B cell (primary cell): ENCODE measurements around the gene CDKAL1. TPM values are rescaled to one million over a fixed set of nuclear protein-coding genes. Genes with fewer than 3 reads are reported as not detected.

Source experiments
- ATAC-seq: fragments of 200-7000 bp; cut with Tn5 transposase; one replicate; pipeline ENCODE4 v1.10.0; 2021; ENCODE audit warnings: low read depth, mild to moderate bottlenecking, moderate number of reproducible peaks, moderate library complexity
- CTCF ChIA-PET: fragments of 350-600 bp; sonication (Branson Sonifier 250); formaldehyde crosslinking; loops from one replicate; lab custom pipeline; 2021; ENCODE audit warnings: antibody characterized with exemption, inconsistent platforms; lab: Charles Lee
- POLR2A ChIA-PET: fragments of 350-600 bp; sonication (Branson Sonifier 250); formaldehyde crosslinking; loops from one replicate; lab custom pipeline; 2021; ENCODE audit warnings: antibody characterized with exemption; lab: Charles Lee
- DNase-seq: peaks from one replicate; pipeline ENCODE4 v3.0.0; 2013
- H2AFZ ChIP-seq: 2 replicates; pipeline ENCODE4 v1.6.1; 2012; ENCODE audit warnings: mild to moderate bottlenecking, low read depth, low read length; ENCODE audit not compliant: insufficient read depth, poor library complexity, severe bottlenecking
- H3K27ac ChIP-seq, 2 donors: 1 replicate in 1 of 2; 2 replicates in 1 of 2; pipeline ENCODE4 v1.5.1; 2012 to 2013; ENCODE audit warnings: low read length in 2 of 2, mild to moderate bottlenecking in 2 of 2, moderate library complexity in 1 of 2
- H3K27me3 ChIP-seq, 4 experiments: fragments of 200-600 bp in 1 of 4; sonication (generic) in 1 of 4; replicated peaks in 1 of 4; 1 replicate in 2 of 4; 2 replicates in 2 of 4; pipeline versions ENCODE4 v1.6.1 to v1.7.0; 2013 to 2016; ENCODE audit warnings: low read length in 3 of 4, mild to moderate bottlenecking in 2 of 4, mixed read lengths in 1 of 4, moderate library complexity in 1 of 4; ENCODE audit not compliant: insufficient read depth in 4 of 4, control insufficient read depth in 3 of 4; ENCODE audit errors: control extremely low read depth in 1 of 4
- H3K36me3 ChIP-seq, 2 experiments: replicated peaks in 1 of 2; 1 replicate in 1 of 2; 2 replicates in 1 of 2; pipeline versions ENCODE4 v1.6.1 to v1.7.1; 2013; ENCODE audit warnings: low read length in 1 of 2; ENCODE audit not compliant: insufficient read depth in 2 of 2, control insufficient read depth in 1 of 2; ENCODE audit errors: control extremely low read depth in 1 of 2, extremely low read depth in 1 of 2
- H3K4me1 ChIP-seq, 2 donors: fragments of 200-600 bp in 1 of 2; sonication (generic) in 1 of 2; 1 replicate in 1 of 2; 2 replicates in 1 of 2; pipeline versions ENCODE4 v1.5.1 to v1.6.1; 2013 to 2017; ENCODE audit warnings: low read length in 2 of 2; ENCODE audit not compliant: control insufficient read depth in 2 of 2, insufficient read depth in 2 of 2
- H3K4me2 ChIP-seq: replicated peaks from 2 replicates; pipeline ENCODE3; 2012; ENCODE audit warnings: mild to moderate bottlenecking, low read depth, low read length; ENCODE audit not compliant: poor library complexity, severe bottlenecking
- H3K4me3 ChIP-seq, 5 experiments: fragments of 200-600 bp in 1 of 5; sonication (generic) in 1 of 5; 1 replicate in 3 of 5; 2 replicates in 2 of 5; pipeline versions ENCODE4 v1.5.1 to v1.7.0; 2011 to 2016; ENCODE audit warnings: low read length in 4 of 5, mild to moderate bottlenecking in 4 of 5, low read depth in 2 of 5, control low read depth in 1 of 5, moderate library complexity in 1 of 5; ENCODE audit not compliant: insufficient read depth in 1 of 5; ENCODE audit errors: control extremely low read depth in 1 of 5, extremely low read depth in 1 of 5
- H3K79me2 ChIP-seq: fragments of 200-600 bp; sonication (generic); one replicate; pipeline ENCODE4 v1.6.0; 2016; ENCODE audit warnings: low read length; ENCODE audit not compliant: control insufficient read depth, insufficient read depth
- H3K9ac ChIP-seq: fragments of 200-600 bp; sonication (generic); 2 replicates; pipeline ENCODE4 v1.6.1; 2017; ENCODE audit warnings: mild to moderate bottlenecking, low read length, moderate library complexity
- H3K9me3 ChIP-seq, 3 donors: one replicate each; pipeline versions ENCODE4 v1.6.1 to v1.7.1; 2013; ENCODE audit warnings: low read length in 2 of 3; ENCODE audit not compliant: control insufficient read depth in 2 of 3, insufficient read depth in 1 of 3; ENCODE audit errors: control extremely low read depth in 1 of 3
- H4K20me1 ChIP-seq: 2 replicates; pipeline ENCODE4 v1.6.0; 2012; ENCODE audit warnings: mild to moderate bottlenecking, low read length; ENCODE audit not compliant: insufficient read depth, control insufficient read depth, poor library complexity, severe bottlenecking
- H3K27ac Mint-ChIP-seq: one replicate; pipeline ENCODE4 v1.8.0; 2021; ENCODE audit warnings: mixed read lengths
- H3K27me3 Mint-ChIP-seq: one replicate; pipeline ENCODE4 v1.8.0; 2021; ENCODE audit warnings: mixed read lengths
- H3K4me1 Mint-ChIP-seq: one replicate; pipeline ENCODE4 v1.8.0; 2021; ENCODE audit warnings: mixed read lengths
- H3K4me3 Mint-ChIP-seq: one replicate; pipeline ENCODE4 v1.8.0; 2021; ENCODE audit warnings: mixed read lengths
- H3K9me3 Mint-ChIP-seq: one replicate; pipeline ENCODE4 v1.8.0; 2022; ENCODE audit warnings: mixed read lengths; ENCODE audit not compliant: insufficient read depth
- EZH2 ChIP-seq: IDR thresholded peaks from 2 replicates; pipeline ENCODE4 v1.6.1; 2012; ENCODE audit warnings: borderline replicate concordance, low read depth, mild to moderate bottlenecking, moderate library complexity, low read length; ENCODE audit not compliant: insufficient read depth, poor library complexity, severe bottlenecking
- WGBS: methylation state at CpG from one replicate; pipeline ENCODE4 v1.1.5; 2013; ENCODE audit warnings: missing lambda C conversion rate; ENCODE audit not compliant: insufficient coverage; 5-methylcytosine and 5-hydroxymethylcytosine counted together
- intact Hi-C: fragments of 100-400 bp; cut with micrococcal nuclease; formaldehyde crosslinking; loops from one replicate; pipeline ENCODE4 v1.10.0; 2022
- polyA plus RNA-seq: library from polyadenylated mRNA; depleted of rRNA; stranded (reverse); fragments of >200 nt; gene quantifications from 2 replicates; pipeline ENCODE4 v1.2.3, GENCODE V29; 2012
- total RNA-seq, 2 donors: library from RNA; stranded (reverse); fragments of 120-200 nt in 1 of 2; gene quantifications; 1 replicate in 1 of 2; 2 replicates in 1 of 2; pipeline versions ENCODE4 v1.2.3 to v1.2.4, GENCODE V29; 2013 to 2022
- TF ChIP-seq, protein P1 (sequence below): fragments of 200-600 bp; IDR thresholded peaks from one replicate; pipeline ENCODE4 v1.8.0; 2022; ENCODE audit warnings: antibody characterized with exemption, mild to moderate bottlenecking

The CDKAL1 gene
- total and polyA plus RNA-seq, 2 donors (not counting 1 experiment from before 2014, with no cell fraction given), result 6.1 to 33.3 TPM

DNA sequence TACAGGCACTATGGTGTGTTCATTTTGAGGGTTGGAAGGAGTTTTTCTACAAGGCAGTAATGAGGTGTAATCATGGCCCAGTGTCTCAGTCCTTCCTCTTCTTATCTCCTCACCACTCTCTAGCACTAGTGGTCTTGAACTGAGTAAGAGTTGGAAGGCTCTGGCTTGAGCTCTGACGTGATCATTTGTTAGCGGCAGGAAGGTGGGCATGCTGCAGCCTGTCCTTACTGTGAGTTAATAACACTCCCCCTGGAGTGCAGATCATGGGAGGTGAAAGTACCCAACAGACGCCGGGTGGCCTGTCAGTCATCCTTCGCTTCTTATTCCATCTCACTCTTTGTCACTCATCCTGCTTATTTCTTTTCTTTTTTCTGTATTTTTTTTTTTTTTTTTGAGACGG is 356.9 kb downstream of the CDKAL1 start:
- 100% methylated on average over 2 of the region's 6 CpGs for WGBS
- no peak for TF ChIP-seq EZH2
- TF ChIP-seq, protein P1, sequence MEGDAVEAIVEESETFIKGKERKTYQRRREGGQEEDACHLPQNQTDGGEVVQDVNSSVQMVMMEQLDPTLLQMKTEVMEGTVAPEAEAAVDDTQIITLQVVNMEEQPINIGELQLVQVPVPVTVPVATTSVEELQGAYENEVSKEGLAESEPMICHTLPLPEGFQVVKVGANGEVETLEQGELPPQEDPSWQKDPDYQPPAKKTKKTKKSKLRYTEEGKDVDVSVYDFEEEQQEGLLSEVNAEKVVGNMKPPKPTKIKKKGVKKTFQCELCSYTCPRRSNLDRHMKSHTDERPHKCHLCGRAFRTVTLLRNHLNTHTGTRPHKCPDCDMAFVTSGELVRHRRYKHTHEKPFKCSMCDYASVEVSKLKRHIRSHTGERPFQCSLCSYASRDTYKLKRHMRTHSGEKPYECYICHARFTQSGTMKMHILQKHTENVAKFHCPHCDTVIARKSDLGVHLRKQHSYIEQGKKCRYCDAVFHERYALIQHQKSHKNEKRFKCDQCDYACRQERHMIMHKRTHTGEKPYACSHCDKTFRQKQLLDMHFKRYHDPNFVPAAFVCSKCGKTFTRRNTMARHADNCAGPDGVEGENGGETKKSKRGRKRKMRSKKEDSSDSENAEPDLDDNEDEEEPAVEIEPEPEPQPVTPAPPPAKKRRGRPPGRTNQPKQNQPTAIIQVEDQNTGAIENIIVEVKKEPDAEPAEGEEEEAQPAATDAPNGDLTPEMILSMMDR, result no peak
- Mint-ChIP-seq H3K27ac (no peak overlapping the region), H3K27me3 (no peaks in the 10 kb centered on the region), H3K4me1 (no peaks in the 10 kb centered on the region), H3K9me3 (peaks cover 5% of the 10 kb centered on the region), H3K4me3 (no peak overlapping the region)
- POLR2A ChIA-PET, result no interaction called here
- Histone ChIP-seq H2AFZ (no peak overlapping the region), H3K4me1 (no peaks in the 10 kb centered on the region), H3K27ac (no peak overlapping the region), H3K4me2 (no peak overlapping the region), H3K9me3 (peaks cover 2 to 7% (median 4%) of the 10 kb centered on the region in 3 donors), H3K36me3 (no peaks in the 10 kb centered on the region), H3K4me3 (no peak overlapping the region), H3K27me3 (no peaks in the 10 kb centered on the region), H3K79me2 (no peaks in the 10 kb centered on the region), H3K9ac (no peak overlapping the region), H4K20me1 (no peaks in the 10 kb centered on the region)
- CTCF ChIA-PET, result no interaction called here
- DNase-seq (no peak), ATAC-seq (no peak)
- intact Hi-C loops, result no loop called here

- Histone ChIP-seq H3K27ac (no peak overlapping the region), H3K79me2 (no peaks in the 10 kb centered on the region), H3K4me1 (no peaks in the 10 kb centered on the region), H3K9ac (no peak overlapping the region), H3K4me3 (no peak overlapping the region), H3K4me2 (no peak overlapping the region), H2AFZ (no peak overlapping the region), H3K9me3 (peaks cover 2 to 7% (median 4%) of the 10 kb centered on the region in 3 donors), H3K27me3 (no peaks in the 10 kb centered on the region), H3K36me3 (peaks cover 0 to 1% of the 10 kb centered on the region in 2 experiments), H4K20me1 (no peaks in the 10 kb centered on the region)
- no peak for DNase-seq
- Mint-ChIP-seq H3K27ac (no peak overlapping the region), H3K4me3 (no peak overlapping the region), H3K9me3 (peaks cover 4% of the 10 kb centered on the region), H3K27me3 (no peaks in the 10 kb centered on the region), H3K4me1 (no peaks in the 10 kb centered on the region)
- no peak for ATAC-seq
- TF ChIP-seq EZH2, result no peak
- TF ChIP-seq, protein P1, result no peak
- POLR2A ChIA-PET, result no interaction called here
- whole genome bisulfite sequencing, result no CpG with 5 or more reads among the region's 2 CpGs
- intact Hi-C loops, result no loop called here
- CTCF ChIA-PET, result no interaction called here
Measured at GRCh38 chr6:20892365-20892764, 358.1 kb downstream of the CDKAL1 start.
